Cardiac atrium fibroblast (primary cell): Measurements from ENCODE around the gene LMX1B. TPM values are rescaled to one million over a fixed set of nuclear protein-coding genes. Genes with fewer than 3 reads are reported as not detected.

Source experiments
- total RNA-seq: library from RNA; depleted of rRNA; stranded (reverse); fragments of >200 nt; gene quantifications from 2 replicates; pipeline ENCODE4 v1.2.3, GENCODE V29; 2015

Gene LMX1B
- total RNA-seq: not detected in 2 replicates

DNA sequence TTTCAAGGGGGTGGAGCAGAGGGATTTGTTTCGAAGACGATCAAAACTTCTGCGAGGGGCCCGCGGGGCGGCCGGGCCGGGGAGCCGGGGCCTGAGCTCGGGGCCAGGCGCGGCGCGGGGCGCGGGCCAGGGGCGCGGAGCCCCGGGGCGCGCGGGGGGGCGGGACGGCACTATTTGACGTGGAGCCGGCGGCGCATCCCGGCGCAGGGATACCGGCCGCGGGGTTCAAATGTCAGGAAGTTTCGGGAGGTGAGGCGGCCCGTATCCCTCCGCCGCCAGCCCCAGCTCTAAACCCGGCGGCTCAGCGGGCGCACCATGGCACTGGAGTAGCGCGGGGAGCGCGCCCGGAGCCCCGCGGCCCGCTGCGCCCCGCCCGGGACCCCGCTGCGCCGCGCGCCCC is at the start of gene LMX1B:
Gene LMX1B, plus strand, starts transcription at position 278 of the 400 bp plus-strand sequence. CDS start 522 bp downstream, outside the sequence.

Other genes starting within 250 kb of the LMX1B start
- 5.2 and 6.8 TPM in 2 replicates for gene ZBTB43, start 191.1 kb downstream of the LMX1B start, total RNA-seq
- 6.1 and 6.2 TPM in 2 replicates for gene ZBTB34, start 246.7 kb downstream of the LMX1B start, total RNA-seq